GM06990 (cell line): Measurements from ENCODE around the gene CLCA2.

Experiments
- DNase-seq: peaks from one replicate; pipeline ENCODE4 v3.0.0-alpha.2; 2011; ENCODE audit not compliant: insufficient read length; ENCODE audit errors: extremely low read depth
- H3K27me3 ChIP-seq: replicated peaks from 2 replicates; pipeline ENCODE4 v1.6.0; 2011; ENCODE audit warnings: low read length; ENCODE audit not compliant: control insufficient read depth, insufficient read depth
- H3K36me3 ChIP-seq: 2 replicates; pipeline ENCODE4 v1.5.1; 2011; ENCODE audit warnings: low read length; ENCODE audit not compliant: control insufficient read depth, insufficient read depth
- H3K4me3 ChIP-seq: replicated peaks from 2 replicates; pipeline ENCODE4 v1.5.1; 2011; ENCODE audit warnings: low read depth, mild to moderate bottlenecking, control low read depth, low read length
- CTCF ChIP-seq: IDR thresholded peaks from 2 replicates; pipeline ENCODE4 v1.5.1; 2011; ENCODE audit warnings: low read length, control low read depth, mild to moderate bottlenecking, inconsistent platforms; ENCODE audit not compliant: insufficient read depth, poor library complexity, severe bottlenecking

The CLCA2 gene

GRCh38 chr1:86423873-86424272 is at the start of gene CLCA2:
CLCA2 (plus strand) TSS chr1:86424171; CDS start chr1:86424248, 77 bp downstream.
- DNase-seq: no peak
- Histone ChIP-seq H3K27me3 (no peaks in the 10 kb centered on the region), H3K36me3 (no peaks in the 10 kb centered on the region), H3K4me3 (no peak within 1 kb of the TSS)
- TF ChIP-seq CTCF: no peak

GRCh38 chr1:86375688-86376087 is 48.3 kb upstream of the CLCA2 start:
- Histone ChIP-seq H3K4me3 (no peak overlapping the region), H3K27me3 (no peaks in the 10 kb centered on the region), H3K36me3 (no peaks in the 10 kb centered on the region; the same call in 1 of the 2 replicates)
- TF ChIP-seq CTCF: no peak
- DNase-seq: no peak

- no peak for TF ChIP-seq CTCF
- H3K27me3 ChIP-seq: no peaks in the 10 kb centered on the region
- H3K36me3 ChIP-seq: no peaks in the 10 kb centered on the region; the same call in 1 of the 2 replicates
- no peak for DNase-seq
- H3K4me3 ChIP-seq: no peak overlapping the region
Measured at GRCh38 chr1:86377341-86377740, 46.6 kb upstream of the CLCA2 start.

GRCh38 chr1:86378813-86379212 is 45.2 kb upstream of the CLCA2 start:
- TF ChIP-seq CTCF: no peak
- no peaks in the 10 kb centered on the region for H3K27me3 ChIP-seq
- DNase-seq: no peak
- H3K4me3 ChIP-seq: no peak overlapping the region
- H3K36me3 ChIP-seq: no peaks in the 10 kb centered on the region; the same call in 1 of the 2 replicates

- no peaks in the 10 kb centered on the region; the same call in 1 of the 2 replicates for H3K36me3 ChIP-seq
- TF ChIP-seq CTCF: peak; percentile 55
- H3K27me3 ChIP-seq: no peaks in the 10 kb centered on the region
- DNase-seq: no peak
- no peak overlapping the region for H3K4me3 ChIP-seq
Measured at GRCh38 chr1:86380257-86380861, 43.6 kb upstream of the CLCA2 start.

- H3K4me3 ChIP-seq: no peak overlapping the region
- H3K36me3 ChIP-seq: no peaks in the 10 kb centered on the region; the same call in 1 of the 2 replicates
- H3K27me3 ChIP-seq: no peaks in the 10 kb centered on the region
- no peak for DNase-seq
- no peak for TF ChIP-seq CTCF
Measured at GRCh38 chr1:86381223-86381622, 42.7 kb upstream of the CLCA2 start.
